Measurements from ENCODE around the gene MLH3.

MLH3 gene

DNA sequence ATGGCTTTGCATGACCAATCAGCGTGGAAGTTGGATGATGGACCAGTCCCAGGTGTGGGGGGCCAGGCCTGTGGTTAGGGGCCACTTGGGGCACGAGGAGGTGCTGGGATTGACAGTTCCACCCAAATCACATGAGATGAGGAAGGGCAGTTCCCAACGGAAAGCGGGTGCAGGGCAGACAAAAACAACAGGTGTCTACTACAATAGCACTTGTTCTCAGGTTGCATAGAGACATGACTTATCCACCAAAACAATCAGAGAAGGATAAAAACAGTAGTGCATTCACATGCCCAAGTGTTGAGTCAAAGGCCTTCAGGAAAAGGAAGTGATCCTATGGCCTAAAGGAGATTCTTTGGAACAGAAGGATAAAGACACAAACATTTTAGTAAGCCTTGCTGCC, 63.1 kb downstream of the MLH3 start:
- no peak for DNase-seq (ENCODE audit: extremely low read depth, low read depth)
- TF ChIP-seq, protein P1, sequence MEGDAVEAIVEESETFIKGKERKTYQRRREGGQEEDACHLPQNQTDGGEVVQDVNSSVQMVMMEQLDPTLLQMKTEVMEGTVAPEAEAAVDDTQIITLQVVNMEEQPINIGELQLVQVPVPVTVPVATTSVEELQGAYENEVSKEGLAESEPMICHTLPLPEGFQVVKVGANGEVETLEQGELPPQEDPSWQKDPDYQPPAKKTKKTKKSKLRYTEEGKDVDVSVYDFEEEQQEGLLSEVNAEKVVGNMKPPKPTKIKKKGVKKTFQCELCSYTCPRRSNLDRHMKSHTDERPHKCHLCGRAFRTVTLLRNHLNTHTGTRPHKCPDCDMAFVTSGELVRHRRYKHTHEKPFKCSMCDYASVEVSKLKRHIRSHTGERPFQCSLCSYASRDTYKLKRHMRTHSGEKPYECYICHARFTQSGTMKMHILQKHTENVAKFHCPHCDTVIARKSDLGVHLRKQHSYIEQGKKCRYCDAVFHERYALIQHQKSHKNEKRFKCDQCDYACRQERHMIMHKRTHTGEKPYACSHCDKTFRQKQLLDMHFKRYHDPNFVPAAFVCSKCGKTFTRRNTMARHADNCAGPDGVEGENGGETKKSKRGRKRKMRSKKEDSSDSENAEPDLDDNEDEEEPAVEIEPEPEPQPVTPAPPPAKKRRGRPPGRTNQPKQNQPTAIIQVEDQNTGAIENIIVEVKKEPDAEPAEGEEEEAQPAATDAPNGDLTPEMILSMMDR (IDR thresholded peaks at IDR 0.05; ENCODE audit: low read depth, low read length): no peak

DNA sequence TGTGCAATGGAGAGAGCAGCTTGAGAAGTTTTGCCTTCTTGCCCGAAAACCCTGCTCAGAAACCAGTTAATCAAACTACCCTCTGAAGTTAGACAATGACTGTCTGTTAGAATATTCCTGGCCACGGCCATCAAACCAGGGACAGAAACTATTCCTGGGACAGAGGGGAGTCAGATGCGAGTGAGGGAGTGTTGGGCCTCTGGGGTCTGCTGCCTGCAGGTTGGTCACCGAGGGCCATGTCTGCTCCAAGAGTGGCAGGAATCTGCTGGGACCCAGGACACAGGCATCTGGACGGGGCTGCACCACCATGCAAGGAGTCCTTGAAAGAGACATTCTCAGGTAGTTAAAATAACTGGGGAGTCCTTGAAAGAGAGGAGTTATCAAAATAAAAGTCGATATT, 65.5 kb downstream of the MLH3 start:
- TF ChIP-seq, protein P1 (IDR thresholded peaks at IDR 0.05; ENCODE audit: low read depth, low read length): no peak
- DNase-seq (ENCODE audit: extremely low read depth, low read depth): no peak

DNA sequence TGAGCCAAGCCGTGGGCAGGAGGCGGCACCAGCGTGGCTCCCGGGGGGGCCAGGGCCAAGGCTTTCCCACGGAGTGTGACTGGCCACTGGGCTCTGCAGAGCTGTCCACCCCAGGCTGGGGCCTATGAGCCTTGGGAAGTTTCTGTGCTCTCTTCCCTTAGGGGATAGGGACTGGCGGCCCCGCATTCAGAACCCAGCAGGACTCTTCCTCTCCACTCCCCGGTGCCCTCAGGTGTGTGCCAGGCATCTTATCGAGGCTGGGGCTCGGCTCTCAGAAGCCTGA, 66.3 kb downstream of the MLH3 start:
- no peak for DNase-seq (ENCODE audit: extremely low read depth, low read depth)
- TF ChIP-seq, protein P1 (IDR thresholded peaks at IDR 0.05; ENCODE audit: low read depth, low read length): no peak

DNA sequence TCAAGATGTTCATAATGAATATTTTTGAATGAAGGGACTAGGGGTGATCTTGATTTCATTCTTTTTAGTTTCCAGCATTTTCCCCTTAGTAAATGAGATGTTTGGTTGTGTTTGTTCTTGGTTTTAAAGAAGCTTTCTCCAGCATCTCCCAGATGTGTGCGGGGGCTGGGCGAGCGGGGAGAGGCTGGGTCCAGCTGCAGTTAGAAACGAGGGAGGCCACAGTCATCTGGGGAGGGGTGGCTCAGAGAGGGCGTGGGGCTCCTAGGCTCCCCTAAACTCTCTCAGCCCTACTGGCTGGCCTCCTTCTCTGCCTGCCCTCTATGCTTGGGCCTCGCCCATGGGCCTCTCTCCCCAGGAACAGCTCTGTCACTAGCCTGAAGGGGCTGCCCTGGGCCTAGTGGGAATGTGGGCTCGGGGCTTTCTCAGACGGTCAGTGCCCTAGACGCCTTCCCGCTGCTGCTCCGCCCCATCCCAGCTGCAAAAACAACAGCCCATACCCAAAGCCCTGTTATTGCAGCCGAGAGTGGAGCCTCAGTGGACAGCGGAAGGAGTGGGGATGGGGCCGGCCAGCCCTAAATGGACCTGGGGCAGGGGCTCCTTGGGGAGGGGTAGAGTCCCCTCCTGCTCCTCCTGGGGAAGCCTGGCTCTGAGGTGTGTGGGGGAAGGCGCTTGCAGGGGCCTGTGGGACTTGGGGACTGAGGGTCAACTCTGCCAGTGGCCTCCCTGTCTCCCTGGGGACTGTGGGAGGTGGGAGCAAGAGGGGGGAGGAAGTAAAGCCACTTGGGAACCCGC, 66.8 kb downstream of the MLH3 start:
- TF ChIP-seq, protein P1 (IDR thresholded peaks at IDR 0.05; ENCODE audit: low read depth, low read length): no peak
- DNase-seq (ENCODE audit: extremely low read depth, low read depth): no peak

DNA sequence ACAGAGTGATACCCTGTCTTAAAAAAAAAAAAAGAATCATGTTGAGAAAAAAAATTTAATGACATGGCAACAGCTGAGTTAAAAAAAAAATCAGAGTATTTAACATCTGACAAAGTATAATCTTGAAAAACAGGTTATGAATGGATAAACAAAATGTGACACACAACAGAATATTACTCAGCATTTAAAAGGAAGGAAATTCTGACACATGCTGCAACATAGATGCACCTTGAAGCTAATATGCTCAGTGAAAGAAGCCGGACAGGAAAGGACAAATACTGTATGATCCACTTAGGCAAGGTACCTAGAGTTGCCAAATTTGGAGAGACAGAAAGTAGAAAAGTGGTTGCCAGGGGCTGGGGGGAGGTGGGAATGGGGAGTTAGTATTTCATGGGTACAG, 67.9 kb downstream of the MLH3 start:
- TF ChIP-seq, protein P1 (IDR thresholded peaks at IDR 0.05; ENCODE audit: low read depth, low read length): no peak
- no peak for DNase-seq (ENCODE audit: extremely low read depth, low read depth)

DNA sequence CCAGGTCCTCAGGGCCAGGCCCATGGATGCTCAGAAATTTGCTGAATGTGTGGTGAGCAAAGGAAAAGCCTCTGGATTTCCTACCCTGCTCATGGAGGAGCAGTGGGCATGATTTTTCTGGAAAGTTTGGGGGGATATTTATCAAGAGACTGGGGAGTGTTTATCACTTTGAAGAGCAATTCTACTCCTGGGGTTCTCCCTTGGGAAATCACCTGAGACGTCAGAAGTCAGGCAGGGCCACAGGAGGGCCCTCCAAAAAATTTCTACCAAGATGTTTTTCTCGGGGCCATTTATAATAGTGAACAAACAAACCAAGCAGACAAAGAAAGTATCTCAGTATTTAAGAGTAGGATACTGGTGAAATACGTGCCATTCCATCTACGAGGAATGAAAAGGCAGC, 68.6 kb downstream of the MLH3 start:
- TF ChIP-seq, protein P1 (IDR thresholded peaks at IDR 0.05; ENCODE audit: low read depth, low read length): no peak
- no peak for DNase-seq (ENCODE audit: extremely low read depth, low read depth)

DNA sequence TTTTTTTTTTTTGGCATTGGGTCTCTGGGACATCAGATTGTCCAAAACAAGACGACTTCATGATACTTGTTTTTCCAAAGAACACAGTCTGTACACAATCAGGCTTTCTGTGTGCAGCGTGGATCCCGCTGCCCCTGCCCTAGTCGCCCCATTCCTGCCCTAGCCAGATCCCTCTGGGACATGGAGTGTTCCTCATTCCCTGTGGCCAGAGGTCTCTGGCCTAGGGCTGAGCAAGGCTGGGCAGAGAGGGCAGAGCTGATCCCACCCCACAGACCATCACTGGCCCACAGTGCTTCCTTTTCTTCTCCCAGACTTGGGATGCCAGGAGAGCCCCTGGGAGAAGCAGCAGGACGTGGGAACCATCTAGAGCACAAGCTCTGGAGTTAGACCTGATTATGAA, 69.4 kb downstream of the MLH3 start:
- no peak for DNase-seq (ENCODE audit: extremely low read depth, low read depth)
- TF ChIP-seq, protein P1 (IDR thresholded peaks at IDR 0.05; ENCODE audit: low read depth, low read length): no peak

All from AG09319 (cell line).